Neural cell (in vitro differentiated cells): ENCODE measurements around the gene ACSS1.

ENCODE experiments used
- CTCF ChIP-seq: fragments of 450-650 bp; IDR thresholded peaks from 2 replicates; pipeline ENCODE4 v1.5.1; 2014; ENCODE audit warnings: antibody characterized with exemption, mild to moderate bottlenecking, moderate library complexity; ENCODE audit not compliant: poor library complexity, severe bottlenecking
- EP300 ChIP-seq: fragments of 450-650 bp; conservative IDR thresholded peaks from 2 replicates; pipeline ENCODE4 v1.6.1; 2014; ENCODE audit warnings: antibody characterized with exemption, mild to moderate bottlenecking, moderate library complexity; ENCODE audit not compliant: poor library complexity, severe bottlenecking
- EZH2 ChIP-seq: fragments of 200-600, 300-800 bp; shearing (Covaris generic), sonication (generic); IDR thresholded peaks from 2 replicates; pipeline ENCODE4 v1.6.1; 2014; ENCODE audit warnings: antibody characterized with exemption, low read length, borderline replicate concordance, mild to moderate bottlenecking; ENCODE audit not compliant: insufficient read depth, poor library complexity, severe bottlenecking
- POLR2AphosphoS5 ChIP-seq: IDR thresholded peaks from 2 replicates; pipeline ENCODE4 v1.6.1; 2012
- RAD21 ChIP-seq: fragments of 450-650 bp; conservative IDR thresholded peaks from 2 replicates; pipeline ENCODE4 v1.6.1; 2014; ENCODE audit warnings: antibody characterized with exemption, mild to moderate bottlenecking, moderate library complexity
- REST ChIP-seq: IDR thresholded peaks from 2 replicates; pipeline ENCODE4 v1.6.1; 2012; ENCODE audit warnings: borderline replicate concordance
- SMC3 ChIP-seq: fragments of 450-650 bp; conservative IDR thresholded peaks from 2 replicates; pipeline ENCODE4 v1.6.1; 2014; ENCODE audit warnings: antibody characterized with exemption, mild to moderate bottlenecking, moderate library complexity; ENCODE audit not compliant: poor library complexity
- TAF1 ChIP-seq: IDR thresholded peaks from 2 replicates; pipeline ENCODE4 v1.6.1; 2012; ENCODE audit warnings: low read depth

GRCh38 chr20:25011831-25012241, 46.1 kb downstream of the ACSS1 start:
- TF ChIP-seq EZH2 (no peak), CTCF (no peak), POLR2AphosphoS5 (no peak), EP300 (no peak), TAF1 (no peak), REST (no peak), SMC3 (no peak), RAD21 (no peak)
